ENCODE data around the gene ARFGEF2.

DNA sequence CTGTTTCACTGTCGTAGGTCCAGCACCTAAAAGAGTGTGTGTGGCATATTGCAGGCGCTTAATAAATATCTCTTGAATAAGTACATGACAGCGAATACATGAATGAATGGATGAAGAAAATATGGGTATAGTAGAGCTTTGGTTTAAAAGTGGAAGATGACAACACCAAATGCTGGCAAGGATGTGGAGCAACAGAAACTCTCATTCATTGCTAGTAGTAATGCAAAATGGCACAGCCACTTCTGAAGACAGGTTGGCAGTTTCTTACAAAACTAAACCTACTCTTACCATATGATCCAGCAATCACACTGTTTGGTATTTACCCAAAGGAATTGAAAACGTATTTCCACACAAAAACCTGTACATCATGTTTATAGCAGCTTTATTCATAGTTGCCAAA, 36.3 kb upstream of the ARFGEF2 start:
- TF ChIP-seq, protein P1, sequence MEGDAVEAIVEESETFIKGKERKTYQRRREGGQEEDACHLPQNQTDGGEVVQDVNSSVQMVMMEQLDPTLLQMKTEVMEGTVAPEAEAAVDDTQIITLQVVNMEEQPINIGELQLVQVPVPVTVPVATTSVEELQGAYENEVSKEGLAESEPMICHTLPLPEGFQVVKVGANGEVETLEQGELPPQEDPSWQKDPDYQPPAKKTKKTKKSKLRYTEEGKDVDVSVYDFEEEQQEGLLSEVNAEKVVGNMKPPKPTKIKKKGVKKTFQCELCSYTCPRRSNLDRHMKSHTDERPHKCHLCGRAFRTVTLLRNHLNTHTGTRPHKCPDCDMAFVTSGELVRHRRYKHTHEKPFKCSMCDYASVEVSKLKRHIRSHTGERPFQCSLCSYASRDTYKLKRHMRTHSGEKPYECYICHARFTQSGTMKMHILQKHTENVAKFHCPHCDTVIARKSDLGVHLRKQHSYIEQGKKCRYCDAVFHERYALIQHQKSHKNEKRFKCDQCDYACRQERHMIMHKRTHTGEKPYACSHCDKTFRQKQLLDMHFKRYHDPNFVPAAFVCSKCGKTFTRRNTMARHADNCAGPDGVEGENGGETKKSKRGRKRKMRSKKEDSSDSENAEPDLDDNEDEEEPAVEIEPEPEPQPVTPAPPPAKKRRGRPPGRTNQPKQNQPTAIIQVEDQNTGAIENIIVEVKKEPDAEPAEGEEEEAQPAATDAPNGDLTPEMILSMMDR (conservative IDR thresholded peaks at IDR 0.05; ENCODE audit: low read depth, low read length) = no peak
- no peak for TF ChIP-seq POLR2A (IDR thresholded peaks at IDR 0.05; ENCODE audit: low read depth, low read length)
- TF ChIP-seq CEBPB (IDR thresholded peaks at IDR 0.05; ENCODE audit: low read depth, low read length) = no peak
- TF ChIP-seq MXI1 (IDR thresholded peaks at IDR 0.05; ENCODE audit: borderline replicate concordance, low read depth, low read length) = no peak
- no peak for TF ChIP-seq RFX5 (IDR thresholded peaks at IDR 0.05; ENCODE audit: low read depth, low read length)
- no peak for TF ChIP-seq BHLHE40 (IDR thresholded peaks at IDR 0.05; ENCODE audit: low read depth, low read length)
- TF ChIP-seq RCOR1 (IDR thresholded peaks at IDR 0.05; ENCODE audit: insufficient replicate concordance, low read length) = no peak
- TF ChIP-seq RAD21 (IDR thresholded peaks at IDR 0.05; ENCODE audit: low read length) = no peak
- TF ChIP-seq, protein P2, sequence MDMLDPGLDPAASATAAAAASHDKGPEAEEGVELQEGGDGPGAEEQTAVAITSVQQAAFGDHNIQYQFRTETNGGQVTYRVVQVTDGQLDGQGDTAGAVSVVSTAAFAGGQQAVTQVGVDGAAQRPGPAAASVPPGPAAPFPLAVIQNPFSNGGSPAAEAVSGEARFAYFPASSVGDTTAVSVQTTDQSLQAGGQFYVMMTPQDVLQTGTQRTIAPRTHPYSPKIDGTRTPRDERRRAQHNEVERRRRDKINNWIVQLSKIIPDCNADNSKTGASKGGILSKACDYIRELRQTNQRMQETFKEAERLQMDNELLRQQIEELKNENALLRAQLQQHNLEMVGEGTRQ (IDR thresholded peaks at IDR 0.05; ENCODE audit: low read depth, low read length) = no peak
- TF ChIP-seq FOS (IDR thresholded peaks at IDR 0.05; ENCODE audit: low read depth, low read length) = no peak
- no peak for TF ChIP-seq SMC3 (IDR thresholded peaks at IDR 0.05; ENCODE audit: low read depth, low read length)
- TF ChIP-seq, protein P3, sequence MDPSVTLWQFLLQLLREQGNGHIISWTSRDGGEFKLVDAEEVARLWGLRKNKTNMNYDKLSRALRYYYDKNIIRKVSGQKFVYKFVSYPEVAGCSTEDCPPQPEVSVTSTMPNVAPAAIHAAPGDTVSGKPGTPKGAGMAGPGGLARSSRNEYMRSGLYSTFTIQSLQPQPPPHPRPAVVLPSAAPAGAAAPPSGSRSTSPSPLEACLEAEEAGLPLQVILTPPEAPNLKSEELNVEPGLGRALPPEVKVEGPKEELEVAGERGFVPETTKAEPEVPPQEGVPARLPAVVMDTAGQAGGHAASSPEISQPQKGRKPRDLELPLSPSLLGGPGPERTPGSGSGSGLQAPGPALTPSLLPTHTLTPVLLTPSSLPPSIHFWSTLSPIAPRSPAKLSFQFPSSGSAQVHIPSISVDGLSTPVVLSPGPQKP (IDR thresholded peaks at IDR 0.05; ENCODE audit: borderline replicate concordance, low read depth, low read length) = no peak

Measured in IMR-90 (cell line).